Osteoblast (primary cell): Measurements from ENCODE around the gene CMIP. TPM values are rescaled to one million over a fixed set of nuclear protein-coding genes. Genes with fewer than 3 reads are reported as not detected.
A peak's percentile ranks its signal among the peaks of the same experiment; 100 is the strongest.

Experiments used
- DNase-seq: peaks from one replicate; pipeline ENCODE4 v3.0.0; 2011; ENCODE audit warnings: low spot score, mixed read lengths; ENCODE audit not compliant: insufficient read length; ENCODE audit errors: missing footprints
- H2AFZ ChIP-seq: 2 replicates; pipeline ENCODE4 v1.6.0; 2011; ENCODE audit warnings: mild to moderate bottlenecking, low read length
- H3K27ac ChIP-seq: 2 replicates; pipeline ENCODE4 v1.5.1; 2011; ENCODE audit warnings: mild to moderate bottlenecking, low read depth, low read length, moderate library complexity
- H3K27me3 ChIP-seq: 2 replicates; pipeline ENCODE4 v1.6.0; 2012; ENCODE audit warnings: mild to moderate bottlenecking, control low read depth, inconsistent platforms, low read length, moderate library complexity; ENCODE audit not compliant: insufficient read depth
- H3K36me3 ChIP-seq: 2 replicates; pipeline ENCODE4 v1.5.1; 2011; ENCODE audit warnings: mild to moderate bottlenecking, low read length, control low read depth, moderate library complexity; ENCODE audit not compliant: insufficient read depth
- H3K4me1 ChIP-seq: 2 replicates; pipeline ENCODE4 v1.5.1; 2011; ENCODE audit warnings: mild to moderate bottlenecking, low read length, control low read depth, moderate library complexity; ENCODE audit not compliant: insufficient read depth
- H3K4me2 ChIP-seq: 2 replicates; pipeline ENCODE4 v1.6.0; 2011; ENCODE audit warnings: mild to moderate bottlenecking, low read length; ENCODE audit not compliant: insufficient read depth
- H3K4me3 ChIP-seq: fragments of 200-600 bp; sonication (generic); 3 replicates; pipeline ENCODE4 v1.5.1; 2012; ENCODE audit warnings: mild to moderate bottlenecking, low read length, inconsistent platforms; ENCODE audit not compliant: insufficient read depth
- H3K79me2 ChIP-seq: 2 replicates; pipeline ENCODE4 v1.6.0; 2012; ENCODE audit warnings: mild to moderate bottlenecking, low read length, control low read depth, inconsistent platforms; ENCODE audit not compliant: insufficient read depth
- H3K9me3 ChIP-seq: 2 replicates; pipeline ENCODE4 v1.5.1; 2011; ENCODE audit warnings: low read depth, low read length, control low read depth
- H4K20me1 ChIP-seq: 2 replicates; pipeline ENCODE4 v1.6.0; 2012; ENCODE audit warnings: mild to moderate bottlenecking, low read length, control low read depth; ENCODE audit not compliant: insufficient read depth
- total RNA-seq: library from RNA; depleted of rRNA; stranded (reverse); fragments of >200 nt; gene quantifications from 2 replicates; pipeline ENCODE4 v1.2.3, GENCODE V29; 2012
- TF ChIP-seq, protein P1 (sequence below): IDR thresholded peaks from 2 replicates; pipeline ENCODE4 v1.5.1; 2011; ENCODE audit warnings: mild to moderate bottlenecking, low read depth, low read length, moderate library complexity; ENCODE audit errors: extremely low read depth

CMIP gene
- total RNA-seq, 1 donor = 8.3 TPM

DNA sequence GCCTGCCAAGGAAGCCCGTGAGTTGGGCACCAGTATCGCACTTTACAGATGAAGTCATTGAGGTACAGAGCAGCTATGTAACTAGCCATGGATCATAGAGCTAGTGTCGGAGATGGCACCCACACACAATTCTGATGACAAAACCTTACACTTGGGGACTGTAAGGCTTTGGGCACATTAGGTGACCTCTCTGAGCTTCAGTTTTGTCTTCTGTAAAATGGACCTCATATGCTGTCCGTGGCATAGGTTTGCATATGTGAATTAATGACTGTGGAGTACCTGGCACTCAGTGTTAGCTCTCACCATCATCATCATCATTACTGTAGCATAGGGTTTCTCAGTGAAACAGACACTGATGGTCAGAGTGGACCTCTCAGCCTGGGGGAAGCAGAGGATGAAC, 50.3 kb downstream of the CMIP start:
- Histone ChIP-seq H3K4me2 (no peak overlapping the region), H3K27me3 (no peaks in the 10 kb centered on the region), H3K79me2 (peaks cover 57% of the 10 kb centered on the region), H3K36me3 (peaks cover 3% of the 10 kb centered on the region), H3K4me1 (peaks cover 10% of the 10 kb centered on the region), H3K27ac (no peak overlapping the region), H2AFZ (no peak overlapping the region), H3K4me3 (no peak overlapping the region), H3K9me3 (no peaks in the 10 kb centered on the region), H4K20me1 (peaks cover 57% of the 10 kb centered on the region)
- peak; percentile 68 for DNase-seq
- TF ChIP-seq, protein P1, sequence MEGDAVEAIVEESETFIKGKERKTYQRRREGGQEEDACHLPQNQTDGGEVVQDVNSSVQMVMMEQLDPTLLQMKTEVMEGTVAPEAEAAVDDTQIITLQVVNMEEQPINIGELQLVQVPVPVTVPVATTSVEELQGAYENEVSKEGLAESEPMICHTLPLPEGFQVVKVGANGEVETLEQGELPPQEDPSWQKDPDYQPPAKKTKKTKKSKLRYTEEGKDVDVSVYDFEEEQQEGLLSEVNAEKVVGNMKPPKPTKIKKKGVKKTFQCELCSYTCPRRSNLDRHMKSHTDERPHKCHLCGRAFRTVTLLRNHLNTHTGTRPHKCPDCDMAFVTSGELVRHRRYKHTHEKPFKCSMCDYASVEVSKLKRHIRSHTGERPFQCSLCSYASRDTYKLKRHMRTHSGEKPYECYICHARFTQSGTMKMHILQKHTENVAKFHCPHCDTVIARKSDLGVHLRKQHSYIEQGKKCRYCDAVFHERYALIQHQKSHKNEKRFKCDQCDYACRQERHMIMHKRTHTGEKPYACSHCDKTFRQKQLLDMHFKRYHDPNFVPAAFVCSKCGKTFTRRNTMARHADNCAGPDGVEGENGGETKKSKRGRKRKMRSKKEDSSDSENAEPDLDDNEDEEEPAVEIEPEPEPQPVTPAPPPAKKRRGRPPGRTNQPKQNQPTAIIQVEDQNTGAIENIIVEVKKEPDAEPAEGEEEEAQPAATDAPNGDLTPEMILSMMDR = no peak

DNA sequence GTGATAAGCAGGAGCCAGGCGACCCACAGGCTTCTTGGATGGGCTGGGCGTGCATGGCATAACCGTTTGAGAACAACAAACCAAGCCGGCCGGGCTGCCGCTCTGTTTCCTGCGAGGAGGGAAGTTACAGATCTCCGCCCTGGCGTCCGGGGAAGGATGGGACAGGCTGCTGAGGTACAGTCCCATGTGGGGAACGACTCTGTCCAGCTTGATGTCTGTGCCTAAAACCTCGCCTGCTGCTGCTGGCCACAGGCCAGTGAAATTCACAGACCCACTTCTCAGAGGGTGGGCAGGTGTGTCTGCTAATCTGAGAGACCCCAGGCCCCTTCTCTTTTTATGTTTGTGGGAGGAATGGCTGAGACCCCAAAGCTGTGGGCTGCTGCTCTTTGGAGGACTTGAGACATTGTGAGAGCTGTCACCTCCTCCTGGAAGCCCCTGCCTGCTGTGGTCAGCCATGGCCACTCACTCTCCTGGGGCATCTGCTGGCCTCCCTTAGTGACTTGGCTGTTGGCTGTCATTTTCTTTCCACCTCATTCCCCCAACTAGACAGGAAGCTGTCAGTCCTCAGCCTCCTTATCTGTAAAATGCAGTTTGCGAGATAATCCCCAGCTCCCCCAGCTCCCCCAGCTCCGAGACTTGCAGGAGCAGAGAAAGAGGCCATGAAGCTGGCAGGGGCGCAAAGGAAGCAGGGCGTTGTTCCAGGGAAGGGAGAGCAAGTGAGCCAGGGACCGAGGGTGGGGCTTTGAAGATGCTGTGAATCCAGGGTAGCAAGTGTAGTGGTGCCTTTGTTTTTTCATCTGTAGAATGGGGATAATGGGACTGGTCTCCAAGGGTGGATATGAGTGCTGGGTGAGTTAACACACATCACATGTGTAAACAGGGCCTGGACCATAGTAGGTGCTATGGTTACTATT, 51.0 kb downstream of the CMIP start:
- Histone ChIP-seq H3K9me3 (no peaks in the 10 kb centered on the region), H3K4me2 (no peak overlapping the region), H3K4me3 (no peak overlapping the region), H3K79me2 (peaks cover 53% of the 10 kb centered on the region), H4K20me1 (peaks cover 55% of the 10 kb centered on the region), H3K27me3 (no peaks in the 10 kb centered on the region), H3K27ac (no peak overlapping the region), H3K36me3 (peaks cover 3% of the 10 kb centered on the region), H2AFZ (no peak overlapping the region), H3K4me1 (peaks cover 11% of the 10 kb centered on the region)
- DNase-seq = peak; percentile 32
- TF ChIP-seq, protein P1 = no peak

DNA sequence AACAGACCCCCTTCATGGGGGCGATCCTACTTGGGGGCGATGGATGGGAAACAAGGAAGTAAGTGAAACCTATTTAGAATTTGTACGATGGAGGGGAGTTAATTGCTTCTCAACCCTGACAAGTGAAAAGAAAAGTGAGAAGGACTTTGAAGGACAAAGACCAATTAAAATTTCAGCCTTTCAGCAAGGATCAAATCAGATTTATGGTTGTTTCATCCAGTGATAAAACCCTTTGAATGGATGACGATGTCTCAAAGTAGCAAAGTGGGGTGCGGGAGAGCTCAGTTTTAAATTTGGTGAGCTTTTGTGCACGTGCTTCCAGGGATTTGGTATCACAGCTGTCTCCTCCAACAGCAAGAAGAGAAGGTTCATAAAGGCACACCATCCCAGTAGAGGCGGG, 51.7 kb downstream of the CMIP start:
- peak; percentile 48 for DNase-seq
- no peaks in the 10 kb centered on the region for H3K9me3 ChIP-seq
- TF ChIP-seq, protein P1 = no peak
- H3K36me3 ChIP-seq = peaks cover 3% of the 10 kb centered on the region
- H3K4me2 ChIP-seq = no peak overlapping the region
- H4K20me1 ChIP-seq = peaks cover 53% of the 10 kb centered on the region
- peaks cover 53% of the 10 kb centered on the region for H3K79me2 ChIP-seq
- H3K27me3 ChIP-seq = no peaks in the 10 kb centered on the region
- peaks cover 18% of the 10 kb centered on the region for H3K4me1 ChIP-seq
- no peak overlapping the region for H3K4me3 ChIP-seq
- no peak overlapping the region for H2AFZ ChIP-seq
- no peak overlapping the region for H3K27ac ChIP-seq

DNA sequence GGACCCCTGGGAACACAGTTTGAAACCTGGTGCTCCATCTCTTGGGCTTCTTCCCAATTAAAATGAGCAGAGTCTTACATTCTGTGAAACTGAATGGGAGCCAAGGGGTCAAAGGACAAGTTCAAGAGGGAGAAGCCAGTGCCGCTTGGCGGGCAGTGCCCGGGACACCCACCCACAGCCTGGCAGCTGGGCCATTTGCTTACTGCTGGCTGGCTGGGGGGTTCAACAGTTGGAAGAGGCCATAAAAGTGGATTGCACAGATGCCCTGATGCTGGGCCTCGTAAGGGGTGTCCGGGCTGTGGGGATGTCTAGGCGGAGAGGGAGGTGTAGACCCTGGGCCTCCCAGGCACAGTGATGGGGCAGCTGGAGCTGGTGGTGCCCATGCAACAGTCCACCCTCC, 52.1 kb downstream of the CMIP start:
- Histone ChIP-seq H3K27ac (no peak overlapping the region), H3K4me2 (no peak overlapping the region), H2AFZ (no peak overlapping the region), H4K20me1 (peaks cover 50% of the 10 kb centered on the region), H3K36me3 (peaks cover 3% of the 10 kb centered on the region), H3K27me3 (no peaks in the 10 kb centered on the region), H3K4me3 (no peak overlapping the region), H3K9me3 (no peaks in the 10 kb centered on the region), H3K4me1 (peaks cover 23% of the 10 kb centered on the region), H3K79me2 (peaks cover 51% of the 10 kb centered on the region)
- DNase-seq = peak; percentile 22
- TF ChIP-seq, protein P1 = no peak
